ENCODE measurements around the gene SLC22A4. TPM values are rescaled to one million over a fixed set of nuclear protein-coding genes. Genes with fewer than 3 reads are reported as not detected.

The SLC22A4 gene
- total RNA-seq, 1 donor from 2014 or later: 2.1 TPM

GRCh38 chr5:132256783-132257130 lies 37.4 kb upstream of the SLC22A4 start:
- TF ChIP-seq CTCF (IDR thresholded peaks at IDR 0.05; ENCODE audit: unreplicated experiment): no peak
- Mint-ChIP-seq H3K4me3 (peak overlapping the region; percentile 81), H3K27ac (peak overlapping the region; percentile 66), H3K36me3 (peaks cover 5% of the 10 kb centered on the region), H3K4me1 (peaks cover 34% of the 10 kb centered on the region), H3K27me3 (ENCODE audit: low read depth) (no peaks in the 10 kb centered on the region), H3K9me3 (no peaks in the 10 kb centered on the region)
- DNase-seq (ENCODE audit: low spot score in 2 of 2, unreplicated experiment in 2 of 2): no peak

DNA sequence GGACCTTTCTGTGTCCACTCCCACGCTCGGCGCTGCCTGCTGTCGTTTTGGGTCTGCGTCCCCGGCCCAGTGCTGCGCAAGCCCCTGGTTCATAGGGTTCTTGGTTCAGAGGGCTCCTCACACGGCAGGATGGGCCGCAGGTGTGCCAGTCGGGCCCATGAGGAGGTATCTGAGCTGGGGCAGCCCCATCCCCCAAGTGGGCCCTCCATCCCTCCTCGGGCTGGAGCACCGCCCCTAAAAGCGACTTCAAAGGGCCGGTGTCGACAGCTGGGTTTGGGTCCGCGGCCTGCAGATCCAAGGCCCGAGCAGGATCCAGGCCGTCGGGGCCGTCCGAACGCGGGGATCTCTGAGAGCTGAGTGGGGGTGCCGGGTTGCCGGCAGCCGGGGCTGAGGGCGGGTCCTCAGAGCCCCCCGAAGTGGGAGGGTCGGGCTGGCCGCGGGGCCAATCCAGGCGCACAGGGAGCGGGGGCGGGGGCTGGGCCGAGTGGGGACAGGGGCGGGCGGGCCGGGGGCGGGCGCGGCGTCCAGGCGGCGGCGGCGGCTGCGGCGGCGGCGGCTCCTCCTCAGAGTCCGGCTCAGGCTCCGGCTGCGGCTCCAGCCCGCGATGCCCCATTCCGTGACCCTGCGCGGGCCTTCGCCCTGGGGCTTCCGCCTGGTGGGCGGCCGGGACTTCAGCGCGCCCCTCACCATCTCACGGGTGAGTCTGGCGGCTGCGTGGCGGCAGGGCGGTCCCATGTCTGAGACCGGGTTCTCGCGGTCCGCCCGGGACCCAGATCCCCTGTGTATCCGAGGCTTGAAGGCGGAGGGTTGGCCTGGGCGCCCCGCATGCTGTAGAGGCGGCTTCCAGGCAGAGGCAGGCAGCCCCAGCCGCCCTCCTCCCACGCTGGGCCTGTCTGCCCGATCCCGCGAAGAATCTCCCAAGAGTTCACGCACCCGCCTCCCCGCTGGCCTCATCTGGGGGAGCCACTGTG lies 36.8 kb upstream of the SLC22A4 start, which contains the start of gene PDLIM4:
Gene PDLIM4 (plus strand): TSS at position 566 of the 971 bp plus-strand sequence. CDS start 39 bp downstream, at position 605.
- DNase-seq (ENCODE audit: low spot score in 2 of 2, unreplicated experiment in 2 of 2): peak; percentile 59 to 73
- H3K27ac Mint-ChIP-seq: peak within 1 kb of the TSS; percentile 93

DNA sequence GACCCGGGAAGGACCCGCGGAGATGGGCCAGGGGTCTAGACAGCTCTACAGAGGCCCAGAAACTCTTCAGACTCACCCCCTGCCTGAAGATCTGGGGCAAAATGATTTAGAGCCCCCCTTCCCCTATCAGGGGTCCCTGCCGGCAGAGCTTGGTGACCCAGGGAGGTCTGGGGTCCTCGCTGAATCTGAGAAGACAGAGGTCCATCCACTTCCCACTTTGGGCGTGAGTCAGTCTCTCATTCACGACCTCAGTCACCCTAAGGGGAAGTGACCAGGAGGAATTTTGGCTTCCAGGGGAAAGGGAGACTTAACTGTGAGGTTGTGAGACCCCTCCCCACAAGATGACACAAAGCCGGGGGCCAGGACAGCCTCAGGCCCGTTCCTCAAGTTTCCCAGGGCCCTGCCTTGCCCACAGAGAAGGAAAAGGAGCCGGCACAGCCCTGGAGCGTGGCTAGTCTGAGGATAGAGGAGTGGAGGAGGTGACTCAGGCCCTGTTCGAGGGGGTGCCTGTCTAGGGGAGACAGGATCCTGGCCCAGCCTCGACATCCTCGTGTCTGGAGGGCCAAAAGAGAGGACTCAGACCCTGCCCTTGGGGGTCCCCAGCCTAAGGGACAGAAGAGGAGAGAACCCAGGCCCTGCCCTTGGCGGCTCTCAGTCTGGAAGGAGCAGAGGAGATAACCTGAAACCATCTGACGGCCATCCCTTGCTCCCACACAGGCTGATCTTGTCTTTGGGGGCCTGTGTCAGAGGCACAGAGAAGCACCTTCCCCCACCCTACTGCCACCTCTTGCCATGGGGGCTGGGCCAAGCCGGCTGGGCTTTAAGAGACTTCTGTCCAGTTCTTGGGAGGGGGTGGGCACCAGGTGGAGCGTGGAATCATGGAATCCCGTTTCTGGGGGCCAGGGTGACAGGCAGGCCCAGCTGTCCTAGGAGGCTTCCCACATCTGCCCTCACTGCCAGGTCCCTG lies 35.8 kb upstream of the SLC22A4 start:
- H3K27me3 Mint-ChIP-seq (ENCODE audit: low read depth): no peaks in the 10 kb centered on the region
- peaks cover 38% of the 10 kb centered on the region for H3K4me1 Mint-ChIP-seq
- H3K4me3 Mint-ChIP-seq: peak overlapping the region; percentile 73
- peaks cover 8% of the 10 kb centered on the region for H3K36me3 Mint-ChIP-seq
- DNase-seq (ENCODE audit: low spot score in 2 of 2, unreplicated experiment in 2 of 2): peak in 1 of 2 experiments; percentile 43
- peak overlapping the region; percentile 93 for H3K27ac Mint-ChIP-seq
- TF ChIP-seq CTCF (IDR thresholded peaks at IDR 0.05; ENCODE audit: unreplicated experiment): no peak
- no peaks in the 10 kb centered on the region for H3K9me3 Mint-ChIP-seq

More for the DNA sequence above, 36.8 kb upstream of the SLC22A4 start, which contains the start of gene PDLIM4:
- H3K27me3 Mint-ChIP-seq (ENCODE audit: low read depth): no peaks in the 10 kb centered on the region
- peaks cover 38% of the 10 kb centered on the region for H3K4me1 Mint-ChIP-seq
- H3K4me3 Mint-ChIP-seq: peak within 1 kb of the TSS; percentile 81
- peaks cover 8% of the 10 kb centered on the region for H3K36me3 Mint-ChIP-seq
- TF ChIP-seq CTCF (IDR thresholded peaks at IDR 0.05; ENCODE audit: unreplicated experiment): no peak
- no peaks in the 10 kb centered on the region for H3K9me3 Mint-ChIP-seq

DNA sequence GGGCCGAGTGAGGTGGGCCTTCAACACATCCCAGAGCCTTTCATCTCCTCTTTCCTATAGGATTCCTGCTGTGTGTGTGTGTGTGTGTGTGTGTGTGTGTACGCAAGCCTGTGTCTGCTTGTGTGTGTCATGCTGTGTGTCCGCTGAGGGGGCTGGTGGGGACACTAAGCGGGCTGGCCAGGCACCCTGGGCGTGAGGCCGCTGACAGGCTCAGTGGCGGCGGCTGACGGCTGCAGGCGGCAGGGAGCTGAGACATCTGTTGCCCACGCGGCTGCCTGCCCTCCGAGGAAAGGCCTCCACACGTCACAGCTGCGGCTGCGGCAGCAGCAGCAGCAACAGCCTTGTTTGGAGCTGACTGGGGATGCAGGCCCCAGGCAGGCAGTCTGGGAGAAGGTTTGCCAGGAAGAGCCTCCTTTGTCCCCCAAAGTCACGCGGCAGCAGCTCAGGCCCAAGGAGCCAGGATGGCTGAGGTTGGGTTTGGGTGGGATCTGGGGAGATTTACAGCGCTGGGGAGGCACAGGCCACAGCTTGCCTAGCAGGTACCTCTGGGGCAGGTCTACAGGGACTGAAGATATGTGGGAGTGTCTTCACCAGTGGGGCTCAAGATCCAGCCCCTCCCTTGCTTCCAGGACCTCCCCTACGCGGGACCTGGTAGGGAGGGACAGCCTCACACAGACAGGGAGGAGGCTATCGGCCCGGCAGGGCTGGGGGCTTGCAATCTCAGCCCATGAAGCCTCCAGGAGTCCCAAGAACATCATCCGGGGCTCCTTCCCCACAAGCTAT lies 34.9 kb upstream of the SLC22A4 start:
- H3K4me3 Mint-ChIP-seq: peak overlapping the region; percentile 73
- H3K9me3 Mint-ChIP-seq: no peaks in the 10 kb centered on the region
- peak in 1 of 2 experiments; percentile 62 for DNase-seq (ENCODE audit: low spot score in 2 of 2, unreplicated experiment in 2 of 2)
- no peak for TF ChIP-seq CTCF (IDR thresholded peaks at IDR 0.05; ENCODE audit: unreplicated experiment)
- H3K36me3 Mint-ChIP-seq: peaks cover 9% of the 10 kb centered on the region
- H3K27me3 Mint-ChIP-seq (ENCODE audit: low read depth): no peaks in the 10 kb centered on the region
- peaks cover 42% of the 10 kb centered on the region for H3K4me1 Mint-ChIP-seq
- H3K27ac Mint-ChIP-seq: peak overlapping the region; percentile 93

DNA sequence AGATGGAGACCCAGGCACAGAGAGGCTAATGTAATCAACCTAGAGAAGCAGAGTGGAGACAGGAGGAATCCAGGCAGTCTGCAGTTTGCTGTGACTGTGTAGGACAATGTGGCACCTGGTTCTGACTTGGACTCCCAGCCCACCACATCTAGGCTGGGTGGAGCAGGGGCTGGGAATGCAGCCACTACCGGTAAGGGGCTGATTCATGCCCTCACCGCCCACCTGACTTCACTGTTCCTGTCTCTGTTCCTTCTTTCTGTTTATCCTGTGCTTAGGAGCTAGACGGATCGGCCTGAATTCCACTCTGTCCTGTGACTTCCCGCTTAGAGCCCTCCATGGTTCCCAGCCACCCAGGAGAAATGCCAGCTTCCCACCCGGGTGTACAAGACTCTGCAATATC lies 34.1 kb upstream of the SLC22A4 start:
- H3K27ac Mint-ChIP-seq: peak overlapping the region; percentile 93
- TF ChIP-seq CTCF (IDR thresholded peaks at IDR 0.05; ENCODE audit: unreplicated experiment): no peak
- H3K27me3 Mint-ChIP-seq (ENCODE audit: low read depth): no peaks in the 10 kb centered on the region
- H3K4me3 Mint-ChIP-seq: peak overlapping the region; percentile 23
- peaks cover 50% of the 10 kb centered on the region for H3K4me1 Mint-ChIP-seq
- no peaks in the 10 kb centered on the region for H3K9me3 Mint-ChIP-seq
- no peak for DNase-seq (ENCODE audit: low spot score in 2 of 2, unreplicated experiment in 2 of 2)
- H3K36me3 Mint-ChIP-seq: peaks cover 9% of the 10 kb centered on the region
